ENCODE measurements around the gene IER5L.

DNA sequence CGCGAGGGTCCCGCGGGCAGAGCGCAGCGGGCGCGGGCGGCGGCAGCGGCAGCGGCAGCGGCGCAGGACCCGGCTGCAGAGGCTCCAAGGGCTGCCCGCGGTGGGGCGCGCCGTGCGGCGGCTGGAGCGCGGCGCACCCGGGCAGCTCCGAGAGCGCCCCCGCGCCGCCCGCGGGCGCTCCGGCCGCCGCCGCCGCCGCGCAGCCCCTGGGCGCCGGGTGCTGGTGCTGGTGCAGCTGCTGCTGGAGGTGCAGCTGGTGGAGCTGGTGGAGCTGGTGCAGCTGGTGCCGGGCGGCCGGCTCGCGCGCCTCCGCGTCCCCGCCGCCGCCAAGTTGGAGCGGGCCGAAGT is 644 bp downstream of the IER5L start:
- TF ChIP-seq, protein P1, sequence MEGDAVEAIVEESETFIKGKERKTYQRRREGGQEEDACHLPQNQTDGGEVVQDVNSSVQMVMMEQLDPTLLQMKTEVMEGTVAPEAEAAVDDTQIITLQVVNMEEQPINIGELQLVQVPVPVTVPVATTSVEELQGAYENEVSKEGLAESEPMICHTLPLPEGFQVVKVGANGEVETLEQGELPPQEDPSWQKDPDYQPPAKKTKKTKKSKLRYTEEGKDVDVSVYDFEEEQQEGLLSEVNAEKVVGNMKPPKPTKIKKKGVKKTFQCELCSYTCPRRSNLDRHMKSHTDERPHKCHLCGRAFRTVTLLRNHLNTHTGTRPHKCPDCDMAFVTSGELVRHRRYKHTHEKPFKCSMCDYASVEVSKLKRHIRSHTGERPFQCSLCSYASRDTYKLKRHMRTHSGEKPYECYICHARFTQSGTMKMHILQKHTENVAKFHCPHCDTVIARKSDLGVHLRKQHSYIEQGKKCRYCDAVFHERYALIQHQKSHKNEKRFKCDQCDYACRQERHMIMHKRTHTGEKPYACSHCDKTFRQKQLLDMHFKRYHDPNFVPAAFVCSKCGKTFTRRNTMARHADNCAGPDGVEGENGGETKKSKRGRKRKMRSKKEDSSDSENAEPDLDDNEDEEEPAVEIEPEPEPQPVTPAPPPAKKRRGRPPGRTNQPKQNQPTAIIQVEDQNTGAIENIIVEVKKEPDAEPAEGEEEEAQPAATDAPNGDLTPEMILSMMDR (IDR thresholded peaks at IDR 0.05; ENCODE audit: poor library complexity), result no peak
- TF ChIP-seq EZH2 (IDR thresholded peaks at IDR 0.05; ENCODE audit: borderline replicate concordance) (no peak), EZH2phosphoT487 (IDR thresholded peaks at IDR 0.05; ENCODE audit: low read depth, severe bottlenecking, unreplicated experiment) (no peak)
